K562 (cell line): ENCODE data around the gene PPP1R13B. TPM values are rescaled to one million over a fixed set of nuclear protein-coding genes. Genes with fewer than 3 reads are reported as not detected.

Source experiments
- ATAC-seq: fragments of 200-7000 bp; cut with Tn5 transposase; 3 replicates; pipeline ENCODE4 v1.9.1; 2020; ENCODE audit warnings: moderate library complexity
- BruUV-seq: library from RNA; stranded (reverse); fragments of 400-500 nt; replicated peaks from 2 replicates; lab custom pipeline; 2021; lab: Mats Ljungman, UMichigan
- CTCF ChIA-PET: fragments of 300-600 bp; formaldehyde crosslinking; extraction: SDS; loops from one replicate; lab custom pipeline; 2021; ENCODE audit warnings: low intra/inter-chr PET ratio; lab: Yijun Ruan, JAX
- POLR2A ChIA-PET: fragments of 300-600, 350-650 bp; sonication (Branson Sonifier 250); formaldehyde crosslinking; extraction: SDS; loops from one replicate; lab custom pipeline; 2021; ENCODE audit warnings: antibody characterized with exemption, inconsistent platforms; lab: Yijun Ruan, JAX
- DNase-seq, 4 experiments: peaks; one replicate each; pipeline versions ENCODE4 v3.0.0 to v3.0.0-alpha.2; 2011 to 2018; ENCODE audit warnings: low spot score in 3 of 4, mixed read lengths in 3 of 4; ENCODE audit errors: extremely low read depth in 1 of 4
- FAIRE-seq: peaks from 2 replicates; lab custom pipeline; 2011; peaks lifted over from hg19 to GRCh38; lab: Jason Lieb, UNC
- H2AFZ ChIP-seq: 2 replicates; pipeline ENCODE4 v1.6.0; 2011; ENCODE audit warnings: low read depth, low read length, control low read depth, inconsistent platforms
- H3K27ac ChIP-seq: fragments of 200-600 bp; 3 replicates; pipeline ENCODE4 v1.8.0; 2011; ENCODE audit warnings: low read depth, mild to moderate bottlenecking, control low read depth, inconsistent platforms, low read length, moderate library complexity, mixed read lengths; ENCODE audit errors: extremely low read depth
- H3K27me3 ChIP-seq, 2 experiments: fragments of 300-600 bp in 1 of 2; 2 replicates in 1 of 2; 3 replicates in 1 of 2; pipeline versions ENCODE4 v1.6.0 to v1.8.0; 2011; ENCODE audit warnings: inconsistent platforms in 2 of 2, low read length in 2 of 2, mild to moderate bottlenecking in 1 of 2, mixed read lengths in 1 of 2, moderate library complexity in 1 of 2; ENCODE audit not compliant: control insufficient read depth in 2 of 2, insufficient read depth in 2 of 2
- H3K36me3 ChIP-seq: fragments of 300-600 bp; 3 replicates; pipeline ENCODE4 v1.8.0; 2011; ENCODE audit warnings: mild to moderate bottlenecking, low read length, inconsistent platforms; ENCODE audit not compliant: control insufficient read depth, insufficient read depth
- H3K4me1 ChIP-seq, 2 experiments: fragments of 200-600 bp in 1 of 2; replicated peaks in 1 of 2; 2 replicates in 1 of 2; 3 replicates in 1 of 2; pipeline versions ENCODE4 v1.5.1 to v1.8.0; 2011; ENCODE audit warnings: inconsistent platforms in 2 of 2, low read length in 2 of 2, mild to moderate bottlenecking in 1 of 2, mixed read lengths in 1 of 2, moderate library complexity in 1 of 2; ENCODE audit not compliant: control insufficient read depth in 2 of 2, insufficient read depth in 2 of 2
- H3K4me2 ChIP-seq: 2 replicates; pipeline ENCODE4 v1.6.1; 2011; ENCODE audit warnings: low read length, control low read depth, inconsistent platforms, mixed read lengths; ENCODE audit not compliant: insufficient read depth
- H3K4me3 ChIP-seq: fragments of 200-600 bp; sonication (generic), shearing (Covaris generic); 2 replicates; pipeline ENCODE4 v1.5.1; 2016; ENCODE audit warnings: control low read depth, inconsistent platforms
- H3K79me2 ChIP-seq: fragments of 200-600 bp; 3 replicates; pipeline ENCODE4 v1.8.0; 2011; ENCODE audit warnings: low read length, inconsistent platforms; ENCODE audit not compliant: control insufficient read depth, insufficient read depth
- H3K9ac ChIP-seq, 2 experiments: 2 replicates each; pipeline versions ENCODE4 v1.6.0 to v1.6.1; 2011; ENCODE audit warnings: low read depth in 2 of 2, low read length in 2 of 2, control low read depth in 1 of 2, inconsistent platforms in 1 of 2, mild to moderate bottlenecking in 1 of 2, mixed read lengths in 1 of 2; ENCODE audit not compliant: insufficient read depth in 1 of 2
- H3K9me1 ChIP-seq: one replicate; pipeline ENCODE4 v1.6.0; 2011; ENCODE audit warnings: inconsistent platforms, mild to moderate bottlenecking, low read length, moderate library complexity; ENCODE audit not compliant: control insufficient read depth, insufficient read depth
- H3K9me3 ChIP-seq: replicated peaks from 2 replicates; pipeline ENCODE4 v1.5.1; 2011; ENCODE audit warnings: low read depth, low read length, inconsistent platforms; ENCODE audit not compliant: control insufficient read depth, insufficient read depth
- H4K20me1 ChIP-seq: replicated peaks from 2 replicates; pipeline ENCODE4 v1.6.1; 2011; ENCODE audit warnings: low read length, inconsistent platforms, mixed read lengths; ENCODE audit not compliant: control insufficient read depth, insufficient read depth
- HNRNPL ChIP-seq: fragments of 200-400 bp; formaldehyde crosslinking; IDR thresholded peaks from 2 replicates; pipeline ENCODE4 v1.6.1; 2017; ENCODE audit warnings: low read depth, mild to moderate bottlenecking, low read length
- KDM5B ChIP-seq: fragments of 200-600 bp; sonication (generic); IDR thresholded peaks from 2 replicates; pipeline ENCODE4 v1.6.1; 2012; ENCODE audit warnings: low read depth, mild to moderate bottlenecking, moderate library complexity, low read length, control low read depth, inconsistent platforms; ENCODE audit not compliant: insufficient replicate concordance
- NR2F6 ChIP-seq: fragments of 450-650 bp; formaldehyde crosslinking; IDR thresholded peaks from 2 replicates; pipeline ENCODE4 v1.4.0; 2020; ENCODE audit warnings: mild to moderate bottlenecking
- RBFOX2 ChIP-seq: fragments of 200-400 bp; formaldehyde crosslinking; IDR thresholded peaks from 2 replicates; pipeline ENCODE4 v1.6.1; 2017; ENCODE audit warnings: low read depth, mild to moderate bottlenecking, low read length, moderate library complexity
- SMAD4 ChIP-seq: fragments of 250-450 bp; sonication (Bioruptor Pico); conservative IDR thresholded peaks from 2 replicates; pipeline ENCODE4 v1.8.0; 2021; ENCODE audit warnings: inconsistent platforms, mild to moderate bottlenecking, moderate library complexity
- WGBS: fragments of 100-300 bp; shearing (Covaris generic); methylation state at CpG from one replicate; pipeline ENCODE4 v1.1.6; 2016; ENCODE audit warnings: low coverage, mixed read lengths; ENCODE audit not compliant: insufficient coverage; ENCODE audit errors: missing lambda C conversion rate; 5-methylcytosine and 5-hydroxymethylcytosine counted together
- in situ Hi-C: fragments of 300-500 bp; cut with MboI; formaldehyde crosslinking; loops from 4 replicates; pipeline ENCODE4 v1.15.0; 2018; ENCODE audit warnings: inconsistent platforms, mixed read lengths
- intact Hi-C: fragments of 100-400 bp; cut with micrococcal nuclease; formaldehyde crosslinking; loops from 2 replicates; pipeline ENCODE4 v1.14.2; 2022
- polyA plus RNA-seq, 8 experiments: library from polyadenylated mRNA; depleted of rRNA in 4 of 8; stranded (reverse) in 5 of 8; unstranded in 3 of 8; fragments of >200 nt; fragmentation: Nextera tagmentation in 2 of 8; fragmentation: Illumina TruSeq in 1 of 8; extraction: Ambion mirVana in 2 of 8; extraction: Trizol in 1 of 8; gene quantifications; 2 replicates each; pipeline versions ENCODE4 v1.2.1 to v1.2.3, GENCODE V29; 2011 to 2014; ENCODE audit warnings: inconsistent platforms in 1 of 8, missing spikeins in 1 of 8
- total RNA-seq, 7 experiments: library from RNA; depleted of rRNA in 6 of 7; stranded (reverse); fragments of >200 nt in 6 of 7; fragmentation: Illumina TruSeq in 2 of 7; extraction: Trizol in 2 of 7; gene quantifications; 2 replicates each; pipeline versions ENCODE4 v1.2.1 to v1.2.3, GENCODE V29; 2011 to 2021; ENCODE audit warnings: low replicate concordance in 1 of 7

PPP1R13B gene
- total and polyA plus RNA-seq, 9 of the 15 experiments (the other 6 are each of a cell fraction or from before 2014, with no cell fraction given) = 0.03 to 1.7 (median 0.15) TPM

DNA sequence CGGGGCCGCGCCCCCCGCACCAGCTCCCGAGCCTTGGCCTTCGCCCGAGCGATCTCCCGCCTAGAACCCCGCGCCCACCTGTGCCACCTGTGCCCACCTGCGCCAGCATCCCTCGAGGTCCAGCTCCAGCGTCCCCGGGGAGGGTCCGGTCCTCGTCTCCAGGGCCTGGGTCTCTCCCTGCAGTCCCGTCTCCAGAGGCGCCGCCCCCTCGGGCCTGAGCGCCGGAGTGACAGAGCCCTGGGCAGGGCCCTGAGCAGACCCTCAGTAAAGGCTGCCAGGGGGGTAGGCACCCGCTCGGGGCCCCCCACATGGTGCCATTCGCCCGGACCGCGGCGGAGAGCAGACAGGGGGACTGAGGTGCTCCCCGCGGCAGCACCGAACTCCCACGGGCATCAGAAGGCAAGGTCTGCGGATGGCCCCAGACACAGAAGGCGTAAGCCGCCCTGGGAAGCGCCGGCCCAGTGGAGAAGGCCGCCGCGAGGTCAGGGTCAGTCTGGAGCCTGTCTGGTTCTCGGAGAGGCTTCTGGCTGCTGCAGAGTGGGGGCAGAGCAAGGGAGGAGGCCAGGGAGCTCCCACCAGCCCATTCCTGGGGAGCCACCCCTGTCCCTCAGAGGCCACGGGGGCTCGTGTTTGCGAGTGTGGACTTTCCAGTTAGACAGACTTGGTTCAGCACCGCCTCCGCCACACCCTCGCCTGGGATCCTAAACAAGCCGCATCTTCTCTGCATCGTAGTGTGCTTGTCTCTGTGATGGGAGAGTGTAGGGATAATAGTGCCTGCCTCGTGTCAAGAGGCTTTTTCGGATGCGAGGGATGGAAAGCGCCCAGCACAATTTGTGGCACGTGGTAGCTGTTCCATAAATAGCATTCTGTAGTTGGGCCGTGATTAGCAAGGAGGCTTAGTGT lies 1.1 kb upstream of the PPP1R13B start:
- FAIRE-seq (no peak), DNase-seq (peak in 1 of 4 experiments; percentile 15), ATAC-seq (peak; percentile 48)
- Histone ChIP-seq H3K9me3 (no peaks in the 10 kb centered on the region), H3K27ac (no peak overlapping the region), H3K9me1 (no peaks in the 10 kb centered on the region), H2AFZ (peak overlapping the region; percentile 72), H4K20me1 (no peaks in the 10 kb centered on the region), H3K4me2 (peak overlapping the region; percentile 49; the same call in 1 of the 2 replicates), H3K79me2 (no peaks in the 10 kb centered on the region)
- 9% methylated on average over 24 of the region's 57 CpGs for WGBS
- in situ Hi-C loops = no loop called here
- ChIA-PET POLR2A (interaction anchor here (0.7 kb wide), 1 partner anchor 17 kb away, joined by 4 read pairs; no protein-coding TSS in a partner anchor), CTCF (no interaction called here)
- no TSS peak for BruUV-seq
- TF ChIP-seq SMAD4 (CRISPR knock-in tag) (0 out of 2 replicates have a peak, but pooled peaks have one; percentile 4), RBFOX2 (0 out of 2 replicates have a peak, but pooled peaks have one; percentile 24), HNRNPL (peak; percentile 88), NR2F6 (CRISPR knock-in tag) (no peak), KDM5B (peak; percentile 30)
- TF ChIP-seq, all 486 proteins: peak for 4
- Histone ChIP-seq H3K4me1 (peaks cover 0 to 21% of the 10 kb centered on the region in 2 experiments; a peak in 2 of 5 replicates), H3K4me3 (peak overlapping the region; percentile 45), H3K36me3 (no peaks in the 10 kb centered on the region), H3K27me3 (peaks cover 12 to 29% of the 10 kb centered on the region in 2 experiments), H3K9ac (peak overlapping the region; percentile 38 to 86; a peak in 3 of 4 replicates)
- intact Hi-C loops = no loop called here
